ENCODE measurements around the gene USP9X. TPM values are rescaled to one million over a fixed set of nuclear protein-coding genes. Genes with fewer than 3 reads are reported as not detected.

USP9X gene
- total and polyA plus RNA-seq, 2 of the 8 experiments (the other 6 are each of a cell fraction or from before 2014, with no cell fraction given): 79.2 to 300 TPM

- H2BK15ac ChIP-seq (ENCODE audit: low read length): no peak overlapping the region
- no peaks in the 10 kb centered on the region for H3K79me1 ChIP-seq (ENCODE audit: low read depth, low read length)
- no peak overlapping the region for H3K56ac ChIP-seq (replicated peaks; ENCODE audit: insufficient read length, low read depth, low read length)
- ChIA-PET CTCF (ENCODE audit: partially characterized antibody) (interaction anchor here (0.6 kb wide), 2 partner anchors 24 to 299 kb away, joined by 4 read pairs; no protein-coding TSS in a partner anchor), POLR2A (ENCODE audit: partially characterized antibody) (interaction anchor here (1.5 to 1.6 kb wide), 2 partner anchors 17 to 45 kb away, joined by 3 to 4 read pairs; no protein-coding TSS in a partner anchor)
- no peak for FAIRE-seq
- H2BK120ac ChIP-seq (replicated peaks; ENCODE audit: low read depth, low read length): no peak overlapping the region
- H3K4ac ChIP-seq (replicated peaks; ENCODE audit: insufficient read length, low read depth, low read length): no peak overlapping the region
- no peaks in the 10 kb centered on the region for H4K20me1 ChIP-seq (replicated peaks in 1 of 2; ENCODE audit: control insufficient read depth in 1 of 2, insufficient read depth in 2 of 2, low read length in 2 of 2)
- DNase-seq (ENCODE audit: low read depth in 1 of 2, low spot score in 2 of 2): no peak
- no peak overlapping the region for H2BK5ac ChIP-seq (ENCODE audit: low read depth, low read length)
- no peaks in the 10 kb centered on the region for H3K9me3 ChIP-seq (ENCODE audit: insufficient read depth in 2 of 2, low read depth in 1 of 2, low read length in 1 of 2)
- H2BK20ac ChIP-seq (ENCODE audit: low read length): no peak overlapping the region
- no peaks in the 10 kb centered on the region; a peak in 1 of 7 replicates for H3K4me1 ChIP-seq (replicated peaks in 1 of 4; ENCODE audit: control insufficient read depth in 3 of 4, insufficient read depth in 4 of 4, low read length in 3 of 4)
- no peak overlapping the region for H3K14ac ChIP-seq (ENCODE audit: insufficient read length)
- no peak overlapping the region for H4K8ac ChIP-seq (ENCODE audit: extremely low read depth, insufficient read depth, low read length)
- no peak overlapping the region for H4K5ac ChIP-seq (ENCODE audit: insufficient read length, low read depth, low read length)
- H3K18ac ChIP-seq (ENCODE audit: extremely low read depth, low read length): no peak overlapping the region; the same call in 1 of the 2 replicates
- 89% methylated on average over 3 of the region's 6 CpGs; no CpG with 5 or more reads in 1 of the 2 experiments for WGBS, 2 experiments (ENCODE audit: extremely low coverage in 1 of 2, insufficient coverage in 1 of 2, insufficient read length in 1 of 2, insufficient replicate concordance in 2 of 2, low coverage in 1 of 2, low lambda C conversion rate in 2 of 2, missing lambda C conversion rate in 1 of 2)
- H3K27me3 ChIP-seq (replicated peaks in 1 of 4; ENCODE audit: control insufficient read depth in 3 of 4, extremely low read depth in 1 of 4, insufficient read depth in 3 of 4, low read length in 3 of 4): no peaks in the 10 kb centered on the region
- no peak overlapping the region for H2AK5ac ChIP-seq (ENCODE audit: low read depth, low read length)
- no peak overlapping the region for H3K9ac ChIP-seq (replicated peaks in 1 of 4; ENCODE audit: extremely low read depth in 1 of 4, low read depth in 3 of 4, low read length in 3 of 4)
- H3K4me3 ChIP-seq (ENCODE audit: extremely low read depth in 1 of 4, insufficient read depth in 2 of 4, low read depth in 3 of 4, low read length in 4 of 4): no peak overlapping the region
- no peak overlapping the region for H3K27ac ChIP-seq (ENCODE audit: low read depth, low read length)
- H2AFZ ChIP-seq (ENCODE audit: low read length): no peak overlapping the region
- no peaks in the 10 kb centered on the region for H3K23me2 ChIP-seq (ENCODE audit: low read depth, low read length)
- no peak overlapping the region for H2BK12ac ChIP-seq (ENCODE audit: low read depth, low read length)
- H3K36me3 ChIP-seq (ENCODE audit: control insufficient read depth in 2 of 4, insufficient read depth in 4 of 4, low read length in 3 of 4): no peaks in the 10 kb centered on the region
- TF ChIP-seq BRCA1 (IDR thresholded peaks at IDR 0.05; ENCODE audit: low read depth, low read length) (no peak), POU5F1 (IDR thresholded peaks at IDR 0.05; ENCODE audit: low read depth, low read length) (no peak), RAD21 (IDR thresholded peaks at IDR 0.05 in 1 of 2, conservative IDR thresholded peaks at IDR 0.05 in 1 of 2; ENCODE audit: low read depth in 2 of 2, low read length in 2 of 2) (no peak), NRF1 (IDR thresholded peaks at IDR 0.05; ENCODE audit: low read depth, low read length) (no peak), TAF7 (optimal IDR thresholded peaks at IDR 0.05; ENCODE audit: borderline replicate concordance, low read depth, low read length) (no peak), CBX8 (IDR thresholded peaks at IDR 0.05; ENCODE audit: borderline replicate concordance, low read depth, low read length) (no peak), NANOG (IDR thresholded peaks at IDR 0.05; ENCODE audit: insufficient read depth, low read depth, low read length, poor library complexity, severe bottlenecking) (no peak), GTF2F1 (IDR thresholded peaks at IDR 0.05; ENCODE audit: borderline replicate concordance, low read depth, low read length) (no peak), POLR2A (IDR thresholded peaks at IDR 0.05; ENCODE audit: control extremely low read depth in 1 of 2, low read depth in 2 of 2, low read length in 2 of 2) (no peak), RFX5 (IDR thresholded peaks at IDR 0.05; ENCODE audit: borderline replicate concordance, low read depth, low read length) (no peak)
- H4K91ac ChIP-seq (replicated peaks; ENCODE audit: insufficient read length, low read length): no peak overlapping the region
- H3K4me2 ChIP-seq (ENCODE audit: insufficient read depth in 1 of 2, low read depth in 2 of 2, low read length in 2 of 2): no peak overlapping the region
- no peak overlapping the region for H3K23ac ChIP-seq (ENCODE audit: insufficient read length)
- H3K79me2 ChIP-seq (ENCODE audit: control insufficient read depth in 1 of 2, insufficient read depth in 2 of 2, low read length in 2 of 2): no peaks in the 10 kb centered on the region
These were observed 42.0 kb upstream of the USP9X start for GRCh38 chrX:41043196-41043595.

All from H1 (cell line).